GM19372 (cell line): ENCODE data around the gene NEGR1.

Source experiments
- ATAC-seq: cut with Tn5 transposase; IDR thresholded peaks from one replicate; pipeline ENCODE4 v1.9.1; 2021; ENCODE audit warnings: mild to moderate bottlenecking, low read depth, moderate library complexity; ENCODE audit not compliant: unreplicated experiment

NEGR1 gene

DNA sequence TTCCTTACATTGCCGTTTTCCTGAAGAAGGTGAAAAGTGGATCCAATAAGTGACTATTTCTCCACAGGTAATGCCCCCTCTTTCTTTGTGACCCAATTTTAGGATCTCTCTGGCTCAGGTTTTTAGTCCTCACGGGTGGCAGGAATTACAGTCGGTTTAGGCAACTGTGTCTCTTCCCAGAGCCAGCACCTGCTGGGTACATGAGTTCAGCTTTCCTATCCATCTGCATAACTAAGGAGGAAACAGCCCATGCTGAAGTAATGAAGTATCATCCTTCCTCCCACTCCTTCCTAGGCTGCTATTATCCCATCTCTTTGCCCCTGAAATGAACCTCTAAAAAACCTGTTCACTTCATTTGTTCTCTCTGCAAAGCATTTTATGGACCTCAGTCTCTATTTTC is 544.6 kb downstream of the NEGR1 start:
- no peak for ATAC-seq

DNA sequence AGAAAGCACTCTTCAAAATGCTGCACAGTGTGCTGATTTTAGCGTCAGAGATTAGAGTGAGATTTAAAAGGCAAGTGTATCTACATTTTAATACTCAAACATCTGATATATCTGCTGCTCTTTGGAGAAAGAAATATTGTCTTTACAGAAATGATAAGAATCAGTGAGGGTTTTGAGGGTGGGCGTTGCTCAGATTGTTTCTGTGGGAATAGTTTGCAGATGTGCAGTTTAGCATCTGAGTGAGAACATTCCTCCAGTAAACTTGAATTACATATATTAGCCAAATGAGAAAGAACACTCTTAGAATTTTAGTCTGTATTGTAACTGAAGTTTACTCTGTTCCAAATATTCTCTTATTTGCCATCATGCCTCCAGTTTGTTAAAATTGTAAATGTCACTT is 549.2 kb downstream of the NEGR1 start:
- ATAC-seq = no peak

DNA sequence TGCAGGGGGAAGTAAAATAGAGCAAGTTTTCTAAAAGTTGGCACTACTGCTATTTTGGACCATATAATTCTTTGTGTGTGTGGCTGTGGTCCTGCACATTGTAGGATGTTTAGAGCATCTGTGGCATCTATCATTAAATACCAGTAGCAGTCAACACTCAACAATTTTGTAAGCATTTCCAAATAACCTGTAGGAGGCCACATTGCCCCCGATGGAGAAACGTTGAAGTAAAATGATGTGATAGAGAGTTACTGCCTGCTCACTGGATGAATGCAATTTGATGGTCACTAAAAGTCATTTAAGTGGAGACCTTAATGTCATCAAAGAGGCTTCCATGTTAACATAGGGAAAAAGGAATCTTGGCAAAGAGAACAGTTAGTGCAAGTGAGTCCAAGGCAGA is 560.8 kb downstream of the NEGR1 start:
- ATAC-seq = no peak

- ATAC-seq = no peak
Measured at GRCh38 chr1:71719330-71719729, 563.0 kb downstream of the NEGR1 start.

- no peak for ATAC-seq
Measured at GRCh38 chr1:71717186-71717585, 565.2 kb downstream of the NEGR1 start.

- no peak for ATAC-seq
Measured at GRCh38 chr1:71711456-71711855, 570.9 kb downstream of the NEGR1 start.

- ATAC-seq = no peak
Measured at GRCh38 chr1:71706029-71706671, 576.2 kb downstream of the NEGR1 start.

DNA sequence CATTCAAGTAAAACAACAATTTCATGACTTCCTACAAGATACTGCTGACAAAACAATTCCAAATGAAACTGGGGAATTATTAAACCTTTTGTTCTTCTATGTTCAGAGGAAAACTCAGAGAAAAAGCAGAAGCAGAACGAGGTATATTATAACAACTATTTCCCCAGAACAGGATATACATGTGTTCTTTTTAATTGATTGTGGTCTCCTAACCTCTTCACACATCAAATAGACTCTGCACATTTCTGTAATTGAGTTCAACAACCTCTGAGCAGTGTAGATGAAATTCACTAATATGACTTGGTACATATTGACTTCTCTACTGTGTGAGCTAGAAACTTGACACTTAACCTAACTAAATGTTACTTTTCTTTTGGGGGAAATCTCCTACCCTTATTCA is 584.2 kb downstream of the NEGR1 start:
- ATAC-seq = no peak

GRCh38 chr1:71695821-71696220 is 586.5 kb downstream of the NEGR1 start:
- ATAC-seq = no peak

DNA sequence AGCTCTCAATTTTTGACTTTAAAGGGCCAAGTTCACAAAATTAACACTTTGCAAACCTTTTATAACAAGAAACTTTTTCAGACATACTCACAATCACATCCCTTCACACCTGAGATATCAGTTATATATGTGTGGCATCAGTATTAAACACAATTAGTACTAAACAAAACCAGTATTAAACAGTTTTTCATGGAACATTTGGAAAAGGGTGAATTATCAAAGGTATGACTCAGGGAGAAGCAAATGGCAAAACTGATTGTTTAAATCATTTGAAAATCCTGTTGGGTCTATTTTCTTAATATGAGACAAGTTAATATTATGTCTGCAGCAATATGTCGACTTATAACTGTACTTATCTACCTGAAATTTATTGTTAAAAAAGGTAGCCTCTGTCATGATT is 587.3 kb downstream of the NEGR1 start:
- no peak for ATAC-seq

GRCh38 chr1:71693581-71693980 is 588.8 kb downstream of the NEGR1 start:
- ATAC-seq = no peak

DNA sequence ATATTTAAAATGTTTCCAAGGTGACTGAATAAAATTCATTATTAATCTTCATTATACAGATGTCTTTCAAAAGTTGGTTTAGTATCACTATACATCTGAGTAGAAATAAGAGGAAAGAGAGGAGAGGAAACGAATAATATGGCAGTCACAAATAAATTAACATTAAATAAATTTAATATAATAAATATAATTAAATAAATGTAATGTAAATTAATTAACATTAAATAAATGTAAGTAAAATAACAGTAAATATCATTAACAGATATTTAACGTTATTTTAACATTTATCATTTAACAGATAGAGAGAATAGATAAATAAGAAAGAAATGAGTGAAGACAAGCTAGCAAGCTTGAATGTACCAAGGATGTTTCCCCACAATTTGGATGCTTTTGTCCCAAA is 592.7 kb downstream of the NEGR1 start:
- no peak for ATAC-seq

DNA sequence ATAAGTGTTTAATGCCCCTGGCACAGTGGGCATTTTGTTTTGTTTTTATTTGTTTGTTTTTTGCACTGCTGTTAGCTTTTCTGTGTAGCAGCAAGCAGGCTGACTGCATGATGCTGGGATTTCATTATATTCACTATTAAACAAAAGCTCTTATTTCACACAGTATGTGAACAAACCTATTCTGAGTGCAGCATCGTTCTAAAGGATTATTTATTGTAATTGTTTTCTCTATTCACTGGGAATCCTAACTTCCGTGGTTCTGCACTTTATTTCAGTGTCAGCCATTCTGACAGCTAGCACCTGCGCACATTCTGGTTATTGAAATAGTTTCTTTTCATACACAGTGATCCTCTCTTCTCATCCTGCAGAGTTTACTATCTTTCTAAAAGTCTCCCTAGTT is 595.0 kb downstream of the NEGR1 start:
- no peak for ATAC-seq

DNA sequence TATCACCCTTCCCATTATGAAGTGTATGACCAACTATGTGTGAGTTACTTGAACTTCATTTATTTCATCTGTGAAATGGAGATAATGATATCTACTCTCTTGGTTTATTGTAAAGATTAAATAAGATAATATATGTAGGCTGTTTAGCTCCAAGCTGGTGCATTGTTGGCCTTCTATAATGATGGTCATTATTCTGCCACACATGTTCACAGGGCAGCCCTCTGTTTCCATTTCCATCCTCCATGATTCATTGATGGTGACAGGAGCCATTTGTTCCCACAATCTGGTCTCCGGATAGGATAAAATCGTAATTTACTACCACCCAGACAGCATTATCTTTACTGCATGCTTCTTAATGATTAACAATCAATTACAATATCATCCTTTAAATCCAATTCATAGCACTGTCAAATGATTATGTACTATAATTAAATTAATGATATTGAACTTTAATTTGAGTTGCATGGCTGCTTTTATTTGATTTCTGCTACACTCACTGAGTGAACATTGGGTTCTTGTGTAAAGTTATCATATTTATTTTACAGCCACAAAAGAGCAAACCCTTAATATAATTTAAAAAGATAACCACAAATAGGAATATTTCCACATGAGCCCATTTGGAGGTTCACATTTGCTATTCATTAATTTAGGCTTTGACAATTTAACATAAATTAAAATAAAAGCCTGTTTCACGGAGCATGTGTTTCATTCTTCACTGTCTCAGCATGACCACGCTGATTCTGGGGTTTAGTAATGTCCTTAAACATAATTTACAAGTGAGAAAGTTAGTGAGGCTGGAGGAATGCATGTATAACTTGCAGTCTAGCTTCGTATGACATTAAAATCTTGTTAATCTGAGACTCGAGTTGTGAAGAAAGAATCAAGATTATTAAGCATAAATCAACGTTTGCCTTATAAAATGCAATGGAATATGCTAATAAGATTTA is 605.1 kb downstream of the NEGR1 start:
- no peak for ATAC-seq

DNA sequence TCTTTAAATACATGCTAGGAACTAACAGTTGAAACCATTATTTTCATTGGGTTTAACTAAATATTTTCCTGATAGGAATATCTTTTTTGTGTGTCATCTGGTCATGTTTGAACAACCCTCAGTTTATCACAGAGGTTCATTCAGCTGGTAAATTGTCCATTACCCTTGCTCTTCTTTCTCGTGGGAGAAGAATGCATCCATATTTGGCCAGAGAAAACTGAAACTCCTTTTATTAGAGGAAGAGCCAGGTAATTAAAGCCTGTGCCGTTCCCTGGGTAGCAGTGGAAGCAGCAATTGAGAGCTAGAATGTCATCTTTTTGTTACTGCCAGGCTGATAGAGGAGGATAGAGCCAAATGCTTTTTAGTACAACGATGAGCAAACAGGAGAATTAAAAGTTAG is 614.3 kb downstream of the NEGR1 start:
- ATAC-seq = no peak

DNA sequence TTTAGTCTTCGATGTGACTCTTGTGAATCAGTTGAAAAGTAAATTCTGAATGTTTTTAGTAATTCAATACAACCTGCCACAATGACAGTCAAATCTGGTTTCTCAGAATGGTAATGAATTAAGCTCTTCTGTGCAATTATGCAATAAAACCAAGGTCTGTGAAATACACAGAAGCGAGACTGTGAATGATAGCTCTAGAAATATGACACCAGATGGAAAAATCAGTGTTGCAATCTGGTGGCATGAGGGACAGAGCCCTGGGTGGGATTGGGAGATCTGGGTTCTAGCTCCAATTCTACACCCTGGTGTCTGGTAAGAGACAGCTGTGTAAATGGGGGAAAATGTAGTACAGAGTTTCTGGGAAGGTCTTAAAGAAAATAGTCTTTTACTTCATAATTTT is 615.1 kb downstream of the NEGR1 start:
- no peak for ATAC-seq

- ATAC-seq = no peak
Measured at GRCh38 chr1:71666609-71667008, 615.7 kb downstream of the NEGR1 start.

DNA sequence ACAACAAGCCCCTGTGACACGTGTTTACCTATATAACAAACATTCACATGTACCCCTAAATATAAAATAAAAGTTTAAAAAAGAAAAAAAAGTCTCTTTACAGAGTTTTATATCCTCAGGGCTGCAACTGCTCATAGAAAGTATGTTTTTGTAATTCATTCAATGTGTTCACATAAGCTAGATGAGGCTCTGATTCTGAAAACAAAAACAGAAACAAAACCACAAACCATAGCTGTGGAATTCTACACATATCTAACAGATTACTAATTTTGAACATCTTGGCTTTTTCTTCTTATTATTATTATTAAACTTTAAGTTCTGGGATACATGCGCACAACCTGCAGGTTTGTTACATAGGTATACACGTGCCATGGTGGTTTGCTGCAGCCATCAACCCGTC is 621.9 kb downstream of the NEGR1 start:
- no peak for ATAC-seq

DNA sequence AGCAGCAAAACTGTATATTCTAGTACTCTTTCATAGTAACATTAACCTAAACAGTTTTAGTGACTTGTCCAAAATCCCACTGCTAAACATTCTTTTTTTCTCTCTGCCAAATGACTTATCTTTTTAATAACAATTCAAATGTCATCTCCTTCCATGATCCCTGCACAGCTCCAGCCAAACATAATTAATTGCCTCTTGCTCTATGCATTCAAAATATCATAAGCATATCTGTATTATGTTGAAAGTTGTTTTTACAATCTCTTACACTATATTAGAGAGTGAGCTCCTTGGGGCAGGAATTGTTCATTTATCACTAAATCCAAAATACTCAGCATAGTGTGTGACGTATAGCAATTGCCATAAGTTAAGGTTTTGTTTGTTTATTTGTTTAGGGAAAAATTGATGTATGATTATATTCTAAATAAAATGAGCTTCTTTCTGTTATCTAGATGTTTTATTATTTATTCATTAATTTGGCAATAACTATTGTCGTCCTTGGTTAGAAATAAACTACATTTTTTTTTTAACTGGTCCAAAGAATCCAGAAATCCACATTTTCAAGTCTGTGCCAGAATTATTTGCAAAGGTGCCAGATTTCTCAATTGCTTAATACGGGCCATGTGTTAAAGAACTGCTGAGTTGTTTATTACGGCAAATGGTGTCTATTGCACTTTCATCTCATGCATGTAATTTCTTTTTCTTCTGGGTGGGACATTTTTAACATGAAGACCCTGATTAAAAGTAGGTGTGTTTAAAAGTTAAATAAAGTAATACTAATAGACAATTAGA is 624.3 kb downstream of the NEGR1 start:
- no peak for ATAC-seq

- no peak for ATAC-seq
Measured at GRCh38 chr1:71656902-71657301, 625.4 kb downstream of the NEGR1 start.

DNA sequence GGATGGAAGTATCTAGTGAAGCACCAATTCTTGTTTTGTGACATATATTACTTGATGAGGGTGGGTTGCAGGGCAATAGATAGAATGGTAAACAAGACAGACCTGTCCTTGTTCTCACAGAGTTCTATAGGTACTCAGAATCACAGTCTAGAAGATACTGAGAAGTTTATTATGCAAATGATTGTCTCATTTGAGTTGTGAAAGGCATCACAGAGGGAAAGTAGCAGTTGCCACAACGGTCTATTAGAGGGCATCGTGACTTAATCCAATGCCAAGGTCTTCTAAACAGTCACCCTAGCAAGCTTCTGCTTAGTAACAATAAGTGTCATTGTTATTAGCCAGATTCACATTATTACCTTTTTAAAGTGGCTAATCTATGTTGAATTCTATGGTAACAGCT is 626.7 kb downstream of the NEGR1 start:
- ATAC-seq = no peak
